Esophagus muscularis mucosa (tissue), 3 donors: ENCODE data around the gene HYI.

Experiments used
- CTCF ChIP-seq, 3 experiments: fragments of 200-600 bp in 2 of 3; fragments of 450-650 bp in 1 of 3; sonication (generic) in 2 of 3; IDR thresholded peaks; one replicate each; pipeline ENCODE4 v1.5.1; 2017 to 2019; ENCODE audit warnings: antibody characterized with exemption in 3 of 3, mild to moderate bottlenecking in 2 of 3, moderate library complexity in 1 of 3
- POLR2A ChIP-seq: fragments of 450-650 bp; IDR thresholded peaks from one replicate; pipeline ENCODE4 v1.6.1; 2017; ENCODE audit warnings: antibody characterized with exemption, moderate library complexity, mild to moderate bottlenecking, low read depth

- TF ChIP-seq POLR2A (no peak), CTCF (IDR thresholded peaks at IDR 0.05) (no peak)
Measured at GRCh38 chr1:43465505-43466067, 11.9 kb upstream of the HYI start.
